SH-SY5Y (cell line): ENCODE results near the gene RNASE11.

ENCODE experiments used
- GATA2 ChIP-seq: IDR thresholded peaks from 2 replicates; pipeline ENCODE4 v1.6.1; 2011; ENCODE audit warnings: mild to moderate bottlenecking, low read depth, low read length
- GATA3 ChIP-seq: IDR thresholded peaks from 2 replicates; pipeline ENCODE4 v1.6.1; 2011; ENCODE audit warnings: low read depth, mild to moderate bottlenecking, low read length, moderate library complexity

GRCh38 chr14:20612403-20612802 is 24.6 kb upstream of the RNASE11 start:
- TF ChIP-seq GATA3 = no peak
- TF ChIP-seq GATA2 = no peak
